GM19328 (cell line): ENCODE results near the gene LMCD1.

ENCODE experiments used
- ATAC-seq: cut with Tn5 transposase; IDR thresholded peaks from one replicate; pipeline ENCODE4 v1.9.1; 2021; ENCODE audit warnings: mild to moderate bottlenecking, moderate library complexity; ENCODE audit not compliant: unreplicated experiment

LMCD1 gene

DNA sequence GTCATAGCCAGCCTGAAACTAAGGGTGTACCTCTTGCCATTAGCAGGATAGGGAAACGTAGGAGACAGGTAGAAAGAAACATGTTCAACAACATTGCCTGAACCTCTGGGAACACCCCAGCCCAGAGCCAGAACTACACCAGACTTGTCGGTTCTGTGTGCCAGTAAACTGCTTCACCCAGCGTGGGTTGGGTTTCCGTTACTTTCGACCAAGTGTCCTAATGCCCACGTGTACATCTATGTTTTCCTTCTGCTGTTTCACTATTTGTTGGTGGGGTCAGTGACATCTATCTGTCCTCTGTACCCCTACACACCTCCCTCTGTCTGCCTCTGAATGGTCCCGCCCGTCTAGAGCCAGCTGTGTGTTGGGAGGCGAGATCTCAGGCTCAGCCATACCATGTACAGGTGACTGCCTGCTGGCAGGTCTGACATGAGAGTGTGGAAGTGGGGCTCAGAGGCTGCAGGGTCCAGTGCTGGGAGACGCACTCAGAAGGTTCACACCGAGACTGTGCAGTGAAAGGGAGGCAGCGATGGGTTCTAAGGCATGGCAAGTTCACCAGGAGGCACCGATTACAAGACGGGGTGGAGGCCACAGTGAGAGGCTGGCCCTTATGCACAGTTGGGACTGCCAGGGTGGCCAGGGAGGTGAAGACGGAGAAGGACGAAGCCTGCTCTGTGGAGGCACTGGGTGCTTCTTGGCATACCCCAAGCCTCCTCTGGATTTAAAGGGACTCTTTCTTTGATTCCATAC is 106.6 kb downstream of the LMCD1 start:
- no peak for ATAC-seq

DNA sequence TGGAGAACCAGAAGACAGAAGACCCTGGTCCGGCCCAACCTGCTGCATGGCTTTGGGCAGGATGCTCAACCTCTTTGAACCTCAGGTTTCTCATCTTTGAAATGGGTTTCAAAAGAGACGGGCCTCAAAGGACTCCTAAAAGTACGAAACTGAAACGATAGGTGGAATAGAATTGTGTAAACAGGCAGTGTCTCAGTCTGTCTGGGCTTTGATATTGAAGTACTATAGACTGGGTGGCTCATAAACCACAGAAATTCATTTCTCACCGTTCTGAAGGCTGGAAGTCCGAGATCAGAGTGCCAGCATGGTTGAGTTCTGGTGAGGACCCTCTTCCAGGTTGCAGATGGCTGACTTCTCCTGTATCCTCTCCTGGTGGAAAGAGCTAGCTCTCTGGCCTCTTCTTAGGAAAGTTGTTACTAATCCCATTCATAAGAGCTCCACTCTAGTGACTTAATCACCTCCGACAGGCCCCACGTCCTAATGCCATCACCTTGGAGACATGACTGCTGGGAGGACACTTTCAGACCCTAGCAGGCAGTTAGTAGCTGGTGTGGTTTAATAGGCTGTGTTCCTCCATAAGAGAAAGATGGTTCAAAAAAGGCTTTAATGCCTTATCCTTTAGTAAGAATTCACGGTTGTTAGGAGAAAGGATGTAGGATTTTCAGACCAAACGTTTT is 107.3 kb downstream of the LMCD1 start:
- no peak for ATAC-seq

GRCh38 chr3:8610951-8611350 is 109.3 kb downstream of the LMCD1 start:
- no peak for ATAC-seq

- no peak for ATAC-seq
Measured at GRCh38 chr3:8617921-8618320, 116.3 kb downstream of the LMCD1 start.

- ATAC-seq = no peak
Measured at GRCh38 chr3:8618950-8619349, 117.3 kb downstream of the LMCD1 start.

GRCh38 chr3:8619548-8619947 is 117.9 kb downstream of the LMCD1 start:
- ATAC-seq = no peak

GRCh38 chr3:8621141-8621540 is 119.5 kb downstream of the LMCD1 start:
- ATAC-seq = no peak

- ATAC-seq = no peak
Measured at GRCh38 chr3:8621872-8622271, 120.2 kb downstream of the LMCD1 start.

DNA sequence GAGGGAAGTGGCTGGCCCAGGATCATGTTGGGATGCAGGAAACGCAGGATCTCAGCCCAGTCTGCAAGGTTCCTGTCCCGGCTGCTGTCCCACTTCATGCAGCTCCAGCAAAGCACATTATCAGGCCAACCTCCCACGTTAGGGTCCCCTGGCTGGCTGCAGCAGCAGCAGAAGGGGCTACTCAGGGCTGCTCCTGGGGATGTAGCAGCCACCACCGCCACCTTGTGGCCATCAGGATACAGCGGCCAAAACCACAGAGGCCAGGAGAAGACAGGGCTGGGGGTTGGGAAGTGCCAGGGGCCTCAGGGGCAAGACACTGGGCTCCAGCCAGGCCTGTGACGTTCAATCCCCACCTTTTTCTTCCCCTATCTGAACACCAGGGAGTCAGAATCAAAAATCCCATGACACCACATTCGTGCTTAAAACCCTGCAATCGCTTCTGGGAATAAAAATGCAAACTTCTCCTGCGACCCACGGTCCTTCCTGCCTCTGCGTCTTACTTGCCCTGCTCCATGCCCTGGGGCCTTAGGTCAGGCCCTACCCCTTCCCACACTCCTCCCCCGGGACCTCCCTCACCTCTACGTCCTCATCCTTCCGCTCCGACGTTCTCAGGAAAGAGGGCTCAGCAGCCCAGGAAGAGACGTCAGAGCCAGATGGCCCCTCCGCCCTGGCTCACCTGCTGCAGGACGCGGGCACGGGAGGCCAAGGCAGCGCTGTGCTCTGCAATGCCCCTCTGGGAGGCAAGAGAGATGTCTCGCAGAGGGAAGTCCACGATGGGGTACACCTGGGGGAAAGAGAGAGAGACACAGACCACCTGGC is 121.5 kb downstream of the LMCD1 start:
- ATAC-seq = peak; percentile 91

DNA sequence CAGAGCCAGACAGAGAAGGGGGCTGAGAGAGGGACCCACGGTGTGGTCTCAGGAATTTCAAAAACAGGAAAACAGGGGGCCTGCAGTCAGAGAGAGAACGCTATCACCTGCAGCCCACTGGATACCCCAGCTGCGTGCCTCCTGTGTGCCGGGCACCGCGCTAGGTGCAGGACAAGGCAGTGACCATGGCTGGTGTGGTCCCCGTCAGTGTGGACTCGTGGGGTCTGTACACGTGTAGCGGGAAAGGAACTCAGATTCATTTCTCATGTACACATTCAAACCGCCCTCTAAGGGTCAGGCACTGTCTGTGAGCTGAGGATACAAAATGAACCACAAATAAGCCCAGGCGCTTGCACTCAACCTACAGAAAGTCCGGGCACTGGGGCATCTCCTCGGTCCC is 122.1 kb downstream of the LMCD1 start:
- ATAC-seq = no peak
